Measurements from ENCODE around the gene B3GALT4. TPM values are rescaled to one million over a fixed set of nuclear protein-coding genes. Genes with fewer than 3 reads are reported as not detected.
A peak's percentile ranks its signal among the peaks of the same experiment; 100 is the strongest.

Gene B3GALT4
- total and polyA plus RNA-seq, 2 donors (not counting 1 experiment from before 2014, with no cell fraction given) = 2.3 to 11.1 TPM

GRCh38 chr6:33318426-33319073, 41.6 kb downstream of the B3GALT4 start:
- Histone ChIP-seq H3K4me2 (ENCODE audit: extremely low read depth, insufficient read depth, low read length) (peak overlapping the region; percentile 82), H3K9me3 (ENCODE audit: control insufficient read depth, insufficient read depth, low read depth, low read length) (no peaks in the 10 kb centered on the region), H3K27me3 (ENCODE audit: control insufficient read depth, insufficient read depth, low read length) (no peaks in the 10 kb centered on the region), H4K20me1 (ENCODE audit: control insufficient read depth, extremely low read depth, insufficient read depth, low read length) (no peaks in the 10 kb centered on the region), H3K36me3 (ENCODE audit: control insufficient read depth, insufficient read depth, low read length) (peaks cover 14% of the 10 kb centered on the region), H2AFZ (ENCODE audit: low read length) (no peak overlapping the region), H3K4me3 (replicated peaks in 1 of 4; ENCODE audit: control extremely low read depth in 1 of 4, insufficient read depth in 1 of 4, low read depth in 3 of 4, low read length in 4 of 4) (peak overlapping the region; percentile 11 to 73 (median 46)), H3K27ac (ENCODE audit: insufficient read depth, low read length) (peak overlapping the region; percentile 46), H3K4me1 (ENCODE audit: control insufficient read depth, extremely low read depth, insufficient read depth, low read length) (peaks cover 40% of the 10 kb centered on the region), H3K79me2 (ENCODE audit: control insufficient read depth, insufficient read depth, low read length) (peaks cover 47% of the 10 kb centered on the region), H3K9ac (ENCODE audit: insufficient read depth, low read length) (peak overlapping the region; percentile 10)
- TF ChIP-seq EZH2 (IDR thresholded peaks at IDR 0.05; ENCODE audit: low read length, missing control alignments) (no peak), CTCF (conservative IDR thresholded peaks at IDR 0.05 in 1 of 2, IDR thresholded peaks at IDR 0.05 in 1 of 2; ENCODE audit: low read depth in 1 of 2, low read length in 2 of 2) (no peak)
- DNase-seq (ENCODE audit: low read depth in 2 of 2) = no peak

GRCh38 chr6:33319939-33320314, 43.0 kb downstream of the B3GALT4 start:
- Histone ChIP-seq H3K9ac (ENCODE audit: insufficient read depth, low read length) (peak overlapping the region; percentile 33), H4K20me1 (ENCODE audit: control insufficient read depth, extremely low read depth, insufficient read depth, low read length) (no peaks in the 10 kb centered on the region), H3K79me2 (ENCODE audit: control insufficient read depth, insufficient read depth, low read length) (peaks cover 43% of the 10 kb centered on the region), H2AFZ (ENCODE audit: low read length) (no peak overlapping the region), H3K4me2 (ENCODE audit: extremely low read depth, insufficient read depth, low read length) (peak overlapping the region; percentile 64), H3K4me1 (ENCODE audit: control insufficient read depth, extremely low read depth, insufficient read depth, low read length) (peaks cover 42% of the 10 kb centered on the region), H3K4me3 (replicated peaks in 1 of 4; ENCODE audit: control extremely low read depth in 1 of 4, insufficient read depth in 1 of 4, low read depth in 3 of 4, low read length in 4 of 4) (peak overlapping the region; percentile 7 to 41 (median 24)), H3K27me3 (ENCODE audit: control insufficient read depth, insufficient read depth, low read length) (no peaks in the 10 kb centered on the region), H3K27ac (ENCODE audit: insufficient read depth, low read length) (peak overlapping the region; percentile 83), H3K9me3 (ENCODE audit: control insufficient read depth, insufficient read depth, low read depth, low read length) (no peaks in the 10 kb centered on the region), H3K36me3 (ENCODE audit: control insufficient read depth, insufficient read depth, low read length) (peaks cover 14% of the 10 kb centered on the region)
- no peak for DNase-seq (ENCODE audit: low read depth in 2 of 2)
- TF ChIP-seq EZH2 (IDR thresholded peaks at IDR 0.05; ENCODE audit: low read length, missing control alignments) (no peak), CTCF (conservative IDR thresholded peaks at IDR 0.05 in 1 of 2, IDR thresholded peaks at IDR 0.05 in 1 of 2; ENCODE audit: low read depth in 1 of 2, low read length in 2 of 2) (no peak)

- Histone ChIP-seq H3K4me2 (ENCODE audit: extremely low read depth, insufficient read depth, low read length) (peak overlapping the region; percentile 64), H3K9ac (ENCODE audit: insufficient read depth, low read length) (peak overlapping the region; percentile 43), H3K79me2 (ENCODE audit: control insufficient read depth, insufficient read depth, low read length) (peaks cover 43% of the 10 kb centered on the region), H2AFZ (ENCODE audit: low read length) (no peak overlapping the region), H3K27ac (ENCODE audit: insufficient read depth, low read length) (peak overlapping the region; percentile 83), H3K9me3 (ENCODE audit: control insufficient read depth, insufficient read depth, low read depth, low read length) (no peaks in the 10 kb centered on the region), H3K4me1 (ENCODE audit: control insufficient read depth, extremely low read depth, insufficient read depth, low read length) (peaks cover 39% of the 10 kb centered on the region), H3K4me3 (replicated peaks in 1 of 4; ENCODE audit: control extremely low read depth in 1 of 4, insufficient read depth in 1 of 4, low read depth in 3 of 4, low read length in 4 of 4) (peak overlapping the region; percentile 7 to 83 (median 24)), H3K36me3 (ENCODE audit: control insufficient read depth, insufficient read depth, low read length) (peaks cover 14% of the 10 kb centered on the region), H3K27me3 (ENCODE audit: control insufficient read depth, insufficient read depth, low read length) (no peaks in the 10 kb centered on the region), H4K20me1 (ENCODE audit: control insufficient read depth, extremely low read depth, insufficient read depth, low read length) (no peaks in the 10 kb centered on the region)
- DNase-seq (ENCODE audit: low read depth in 2 of 2) = peak; percentile 93 to 94
- TF ChIP-seq EZH2 (IDR thresholded peaks at IDR 0.05; ENCODE audit: low read length, missing control alignments) (no peak), CTCF (conservative IDR thresholded peaks at IDR 0.05 in 1 of 2, IDR thresholded peaks at IDR 0.05 in 1 of 2; ENCODE audit: low read depth in 1 of 2, low read length in 2 of 2) (no peak)
Observed at GRCh38 chr6:33320315-33321181, 43.6 kb downstream of the B3GALT4 start.

Measured in fibroblast of lung (primary cell).